Muscle of leg (tissue), 11 donors: ENCODE measurements around the gene STK25. TPM values are rescaled to one million over a fixed set of nuclear protein-coding genes. Genes with fewer than 3 reads are reported as not detected.
"Not testable (repeated sequence)": the region's sequence is repeated elsewhere in the genome, so short reads cannot be mapped to it uniquely, and the experiment has no call there.

Experiments used
- DNase-seq: peaks from one replicate; pipeline ENCODE4 v3.0.0; 2013
- H3K27ac ChIP-seq: one replicate; pipeline ENCODE4 v1.5.1; 2013; ENCODE audit warnings: mild to moderate bottlenecking, low read length, control low read depth
- H3K27me3 ChIP-seq: one replicate; pipeline ENCODE4 v1.6.1; 2013; ENCODE audit warnings: low read length; ENCODE audit not compliant: control insufficient read depth, insufficient read depth
- H3K36me3 ChIP-seq: one replicate; pipeline ENCODE4 v1.6.1; 2013; ENCODE audit warnings: low read length; ENCODE audit not compliant: control insufficient read depth, insufficient read depth
- H3K4me1 ChIP-seq: one replicate; pipeline ENCODE4 v1.6.1; 2013; ENCODE audit warnings: low read length; ENCODE audit not compliant: control insufficient read depth, insufficient read depth
- H3K4me3 ChIP-seq: one replicate; pipeline ENCODE4 v1.5.1; 2013; ENCODE audit warnings: low read length, control low read depth
- H3K9me3 ChIP-seq: replicated peaks from 2 replicates; pipeline ENCODE4 v1.6.1; 2013; ENCODE audit warnings: low read depth, low read length; ENCODE audit not compliant: control insufficient read depth
- WGBS: methylation state at CpG from one replicate; pipeline ENCODE4 v1.1.5; 2013; ENCODE audit warnings: missing lambda C conversion rate; ENCODE audit not compliant: insufficient coverage; 5-methylcytosine and 5-hydroxymethylcytosine counted together
- polyA plus RNA-seq, 8 donors: library from polyadenylated mRNA; unstranded; fragments of 120-200 nt; gene quantifications; one replicate each; pipeline versions ENCODE4 v1.2.1 to v1.2.3, GENCODE V29; 2013; ENCODE audit warnings: inconsistent platforms in 1 of 8, low replicate concordance in 1 of 8; ENCODE audit not compliant: insufficient read length in 8 of 8, insufficient read depth in 1 of 8
- total RNA-seq: library from RNA; stranded (reverse); fragments of 120-200 nt; gene quantifications from one replicate; pipeline ENCODE4 v1.2.4, GENCODE V29; 2013

The STK25 gene
- total and polyA plus RNA-seq, 9 donors = 207 to 364 (median 260) TPM

- Histone ChIP-seq H3K4me1 (peaks cover 25% of the 10 kb centered on the region), H3K9me3 (no peaks in the 10 kb centered on the region), H3K36me3 (peaks cover 7% of the 10 kb centered on the region), H3K27me3 (no peaks in the 10 kb centered on the region), H3K4me3 (no peak overlapping the region), H3K27ac (no peak overlapping the region)
- DNase-seq = no peak
- WGBS = 93% methylated on average over 3 of the region's 6 CpGs
Measured at GRCh38 chr2:241511091-241511741, 2.8 kb upstream of the STK25 start.

GRCh38 chr2:241509155-241509784 lies 886 bp upstream of the STK25 start:
- peaks cover 14% of the 10 kb centered on the region for H3K36me3 ChIP-seq
- DNase-seq = peak; percentile 36
- H3K9me3 ChIP-seq = no peaks in the 10 kb centered on the region
- peaks cover 44% of the 10 kb centered on the region for H3K4me1 ChIP-seq
- H3K27me3 ChIP-seq = no peaks in the 10 kb centered on the region
- H3K4me3 ChIP-seq = peak overlapping the region; percentile 68
- H3K27ac ChIP-seq = peak overlapping the region; percentile 67
- WGBS = 9% methylated on average over 24 of the region's 24 CpGs

- H3K27ac ChIP-seq = peak overlapping the region; percentile 86
Measured at GRCh38 chr2:241507430-241508239, 749 bp downstream of the STK25 start.

GRCh38 chr2:241506793-241507429 lies 1.5 kb downstream of the STK25 start:
- DNase-seq = no peak
- Histone ChIP-seq H3K4me1 (peaks cover 51% of the 10 kb centered on the region), H3K27me3 (no peaks in the 10 kb centered on the region), H3K9me3 (no peaks in the 10 kb centered on the region), H3K27ac (peak overlapping the region; percentile 86), H3K36me3 (peaks cover 30% of the 10 kb centered on the region), H3K4me3 (peak overlapping the region; percentile 83)
- 27% methylated on average over 17 of the region's 19 CpGs for WGBS

More at GRCh38 chr2:241507430-241508239, 749 bp downstream of the STK25 start:
- DNase-seq = peak; percentile 65
- peaks cover 24% of the 10 kb centered on the region for H3K36me3 ChIP-seq
- peaks cover 51% of the 10 kb centered on the region for H3K4me1 ChIP-seq
- H3K9me3 ChIP-seq = no peaks in the 10 kb centered on the region
- WGBS = under 1% methylated on average over 58 of the region's 67 CpGs
- peak overlapping the region; percentile 83 for H3K4me3 ChIP-seq
- H3K27me3 ChIP-seq = no peaks in the 10 kb centered on the region

GRCh38 chr2:241506317-241506716 lies 2.1 kb downstream of the STK25 start:
- WGBS = 86% methylated on average over 7 of the region's 11 CpGs
- DNase-seq, H3K27me3 ChIP-seq, H3K4me3 ChIP-seq, H3K9me3 ChIP-seq: not testable (repeated sequence)
- H3K36me3 ChIP-seq = peaks cover 31% of the 10 kb centered on the region
- peaks cover 51% of the 10 kb centered on the region for H3K4me1 ChIP-seq
- peak overlapping the region; percentile 86 for H3K27ac ChIP-seq

- Histone ChIP-seq H3K9me3 (no peaks in the 10 kb centered on the region), H3K27ac (peak overlapping the region; percentile 86), H3K36me3 (peaks cover 32% of the 10 kb centered on the region), H3K4me1 (peaks cover 56% of the 10 kb centered on the region), H3K27me3 (no peaks in the 10 kb centered on the region), H3K4me3 (no peak overlapping the region)
- peak; percentile 71 for DNase-seq
- WGBS = 53% methylated on average over 5 of the region's 7 CpGs
Measured at GRCh38 chr2:241505781-241506201, 2.6 kb downstream of the STK25 start.

GRCh38 chr2:241505086-241505780 lies 3.2 kb downstream of the STK25 start:
- peaks cover 38% of the 10 kb centered on the region for H3K36me3 ChIP-seq
- DNase-seq = no peak
- H3K4me3 ChIP-seq = no peak overlapping the region
- H3K27me3 ChIP-seq = no peaks in the 10 kb centered on the region
- WGBS = 62% methylated on average over 13 of the region's 15 CpGs
- peaks cover 62% of the 10 kb centered on the region for H3K4me1 ChIP-seq
- H3K27ac ChIP-seq = peak overlapping the region; percentile 84
- no peaks in the 10 kb centered on the region for H3K9me3 ChIP-seq

- peaks cover 63% of the 10 kb centered on the region for H3K4me1 ChIP-seq
- no peaks in the 10 kb centered on the region for H3K27me3 ChIP-seq
- 77% methylated on average over 10 of the region's 12 CpGs for WGBS
- H3K36me3 ChIP-seq = peaks cover 51% of the 10 kb centered on the region
- H3K9me3 ChIP-seq = no peaks in the 10 kb centered on the region
- no peak overlapping the region for H3K27ac ChIP-seq
- H3K4me3 ChIP-seq = no peak overlapping the region
- no peak for DNase-seq
Measured at GRCh38 chr2:241503776-241504392, 4.5 kb downstream of the STK25 start.

GRCh38 chr2:241502281-241502680 lies 6.1 kb downstream of the STK25 start:
- peaks cover 58% of the 10 kb centered on the region for H3K4me1 ChIP-seq
- no peak overlapping the region for H3K27ac ChIP-seq
- no peaks in the 10 kb centered on the region for H3K27me3 ChIP-seq
- peaks cover 66% of the 10 kb centered on the region for H3K36me3 ChIP-seq
- 94% methylated on average over 8 of the region's 11 CpGs for WGBS
- H3K9me3 ChIP-seq = no peaks in the 10 kb centered on the region
- no peak for DNase-seq
- H3K4me3 ChIP-seq = no peak overlapping the region
